Measurements from ENCODE around the gene RAB11B. TPM values are rescaled to one million over a fixed set of nuclear protein-coding genes. Genes with fewer than 3 reads are reported as not detected.

Gene RAB11B
- total RNA-seq, 4 donors from 2014 or later, result 17.4 to 95.8 (median 60.1) TPM

DNA sequence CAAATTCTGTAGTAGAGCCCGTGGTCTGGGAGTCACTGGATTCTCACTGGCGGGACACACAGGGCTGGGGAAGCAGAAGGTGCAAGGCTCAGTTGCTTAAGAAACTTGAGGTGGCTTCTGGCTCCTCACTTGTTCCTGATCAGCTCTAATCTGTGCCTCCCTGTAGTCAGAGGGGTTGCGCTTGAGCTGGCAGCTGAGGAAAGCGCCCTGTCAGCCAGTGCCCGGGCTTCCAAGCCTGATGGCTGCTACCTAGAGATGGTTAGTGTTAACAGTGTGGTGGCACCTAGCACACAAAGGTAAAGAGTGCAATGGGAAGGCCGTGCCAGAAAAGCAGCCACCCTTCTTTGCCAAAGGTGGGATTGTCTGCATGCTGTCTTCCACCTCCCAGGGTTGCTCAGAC, 63.5 kb downstream of the RAB11B start:
- Histone ChIP-seq H3K27me3 (no peaks in the 10 kb centered on the region), H3K36me3 (no peaks in the 10 kb centered on the region), H3K9me3 (no peaks in the 10 kb centered on the region), H3K4me1 (peaks cover 11 to 18% of the 10 kb centered on the region in 2 donors), H3K27ac (no peak overlapping the region), H3K4me3 (no peak overlapping the region)
- TF ChIP-seq, protein P1, sequence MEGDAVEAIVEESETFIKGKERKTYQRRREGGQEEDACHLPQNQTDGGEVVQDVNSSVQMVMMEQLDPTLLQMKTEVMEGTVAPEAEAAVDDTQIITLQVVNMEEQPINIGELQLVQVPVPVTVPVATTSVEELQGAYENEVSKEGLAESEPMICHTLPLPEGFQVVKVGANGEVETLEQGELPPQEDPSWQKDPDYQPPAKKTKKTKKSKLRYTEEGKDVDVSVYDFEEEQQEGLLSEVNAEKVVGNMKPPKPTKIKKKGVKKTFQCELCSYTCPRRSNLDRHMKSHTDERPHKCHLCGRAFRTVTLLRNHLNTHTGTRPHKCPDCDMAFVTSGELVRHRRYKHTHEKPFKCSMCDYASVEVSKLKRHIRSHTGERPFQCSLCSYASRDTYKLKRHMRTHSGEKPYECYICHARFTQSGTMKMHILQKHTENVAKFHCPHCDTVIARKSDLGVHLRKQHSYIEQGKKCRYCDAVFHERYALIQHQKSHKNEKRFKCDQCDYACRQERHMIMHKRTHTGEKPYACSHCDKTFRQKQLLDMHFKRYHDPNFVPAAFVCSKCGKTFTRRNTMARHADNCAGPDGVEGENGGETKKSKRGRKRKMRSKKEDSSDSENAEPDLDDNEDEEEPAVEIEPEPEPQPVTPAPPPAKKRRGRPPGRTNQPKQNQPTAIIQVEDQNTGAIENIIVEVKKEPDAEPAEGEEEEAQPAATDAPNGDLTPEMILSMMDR (IDR thresholded peaks at IDR 0.05), result no peak
- no peak for TF ChIP-seq POLR2A (IDR thresholded peaks at IDR 0.05)
- intact Hi-C loops (cut with DNase I; ENCODE audit: low total_unique reads), result no loop called here
- no peak for DNase-seq

Small RNA genes lying within 50 kb of the gene (microRNA-seq; reads per million reads assigned to microRNA genes)
- 4.4 reads per million for gene MIR4999 (ENCODE audit: borderline microRNAs expressed, borderline replicate concordance)

Small RNA genes lying within 50 kb of the gene (small RNA-seq; reads per million reads assigned to genes)
- gene MIR4999, result not detected

Other genes starting within 250 kb of the RAB11B start
- gene FBN3, start 240.8 kb upstream of the RAB11B start, total RNA-seq, result 10 to 100 TPM in 1 of 4 donors, under 1 TPM in 1, not detected in 2; 0.06 to 32.8 TPM
- 10 to 100 TPM; 37.1 to 60.8 (median 38.7) TPM for gene CERS4, start 181.0 kb upstream of the RAB11B start, total RNA-seq
- gene CD320, start 82.0 kb upstream of the RAB11B start, total RNA-seq, result 10 to 100 TPM; 15.0 to 72.0 (median 26.2) TPM
- 10 to 100 TPM in 1 of 4 donors, 1 to 10 TPM in 2, not detected in 1; 6.9 to 25.9 (median 8.8) TPM for gene NDUFA7, start 69.0 kb upstream of the RAB11B start, total RNA-seq
- gene RPS28, start 68.9 kb upstream of the RAB11B start, total RNA-seq, result 1,000 to 10,000 TPM in 1 of 4 donors, 100 to 1,000 TPM in 2, 10 to 100 TPM in 1; 44.1 to 1,410 (median 360) TPM
- 10 to 100 TPM in 3 of 4 donors, 1 to 10 TPM in 1; 4.1 to 36.6 (median 24.8) TPM for gene KANK3, start 47.1 kb upstream of the RAB11B start, total RNA-seq
- gene ANGPTL4, start 26.2 kb upstream of the RAB11B start, total RNA-seq, result 10 to 100 TPM in 3 of 4 donors, under 1 TPM in 1; 0.76 to 21.2 (median 13.5) TPM
- 100 to 1,000 TPM in 1 of 4 donors, 10 to 100 TPM in 3; 44.1 to 161 (median 62.8) TPM for gene MARCHF2, start 22.9 kb downstream of the RAB11B start, total RNA-seq
- gene HNRNPM, start 54.6 kb downstream of the RAB11B start, total RNA-seq, result 100 to 1,000 TPM in 2 of 4 donors, 10 to 100 TPM in 2; 50.3 to 186 (median 98.5) TPM
- 1 to 10 TPM in 1 of 4 donors, under 1 TPM in 1, not detected in 2; 0.97 to 3.0 TPM for gene PRAM1, start 112.3 kb downstream of the RAB11B start, total RNA-seq
- gene ZNF414, start 123.8 kb downstream of the RAB11B start, total RNA-seq, result 100 to 1,000 TPM in 1 of 4 donors, 10 to 100 TPM in 3; 11.6 to 275 (median 24.4) TPM
- gene MYO1F, start 187.1 kb downstream of the RAB11B start, total RNA-seq, result 10 to 100 TPM in 1 of 4 donors, 1 to 10 TPM in 3; 4.1 to 45.9 (median 7.5) TPM
- gene ADAMTS10, start 220.4 kb downstream of the RAB11B start, total RNA-seq, result 10 to 100 TPM; 13.2 to 70.4 (median 52.7) TPM
- gene NFILZ, start 240.3 kb downstream of the RAB11B start, total RNA-seq, result not detected